ENCODE data around the gene NHERF1. TPM values are rescaled to one million over a fixed set of nuclear protein-coding genes. Genes with fewer than 3 reads are reported as not detected.

Gene NHERF1
- total RNA-seq, 2 experiments from 2014 or later, result 254 to 281 TPM

DNA sequence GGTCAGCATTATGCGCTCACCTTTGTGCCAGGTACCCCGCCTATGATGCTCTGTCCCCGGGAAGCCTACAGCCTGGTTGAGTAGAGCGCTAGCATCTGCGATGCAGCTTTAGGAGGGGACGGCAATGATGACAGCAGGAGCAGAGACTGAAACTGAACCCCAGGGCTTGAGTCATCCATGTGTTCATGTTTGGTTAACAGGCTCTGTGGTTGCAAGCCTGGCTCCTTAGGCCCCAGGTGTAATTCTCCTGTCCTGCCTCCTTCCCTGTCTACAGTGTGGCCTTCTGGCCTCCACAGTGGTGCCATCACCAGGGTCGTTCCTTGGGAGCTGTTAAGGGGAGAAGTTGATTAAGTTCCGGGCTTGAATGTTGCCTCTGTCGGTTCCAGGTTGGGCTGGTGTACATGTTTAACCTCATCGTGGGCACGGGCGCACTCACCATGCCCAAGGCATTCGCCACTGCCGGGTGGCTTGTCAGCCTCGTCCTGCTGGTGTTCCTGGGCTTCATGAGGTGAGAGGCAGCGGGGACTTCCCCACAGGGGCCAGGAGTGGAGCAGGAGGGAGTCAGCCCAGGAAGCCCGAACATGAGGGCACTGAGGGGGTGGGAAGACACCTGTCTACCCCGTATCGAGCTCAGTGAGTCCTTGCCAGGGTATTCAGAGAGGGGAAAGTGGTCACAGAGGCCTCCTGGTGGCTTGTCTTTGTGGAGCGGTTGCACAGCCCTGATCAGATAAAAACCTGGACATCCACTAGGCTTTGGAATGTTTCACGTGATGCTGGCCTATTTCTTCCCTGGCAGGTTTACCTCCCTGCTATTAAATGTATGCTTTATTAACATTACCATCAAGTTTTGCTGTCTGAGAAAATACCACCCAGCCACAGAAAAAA, 36.9 kb downstream of the NHERF1 start:
- CTCF ChIA-PET, result interaction anchor here (0.7 to 4.3 kb wide), 4 partner anchors 14 to 85 kb away, joined by 4 to 11 read pairs (median 6); no protein-coding TSS in a partner anchor
- DNase-seq, result no peak
- Mint-ChIP-seq H3K36me3 (ENCODE audit: low read depth) (peaks cover 41% of the 10 kb centered on the region), H3K4me1 (peaks cover 60% of the 10 kb centered on the region), H3K4me3 (no peak overlapping the region), H3K27me3 (no peaks in the 10 kb centered on the region), H3K9me3 (no peaks in the 10 kb centered on the region), H3K27ac (peak overlapping the region; percentile 79)
- POLR2A ChIA-PET, result no interaction called here

DNA sequence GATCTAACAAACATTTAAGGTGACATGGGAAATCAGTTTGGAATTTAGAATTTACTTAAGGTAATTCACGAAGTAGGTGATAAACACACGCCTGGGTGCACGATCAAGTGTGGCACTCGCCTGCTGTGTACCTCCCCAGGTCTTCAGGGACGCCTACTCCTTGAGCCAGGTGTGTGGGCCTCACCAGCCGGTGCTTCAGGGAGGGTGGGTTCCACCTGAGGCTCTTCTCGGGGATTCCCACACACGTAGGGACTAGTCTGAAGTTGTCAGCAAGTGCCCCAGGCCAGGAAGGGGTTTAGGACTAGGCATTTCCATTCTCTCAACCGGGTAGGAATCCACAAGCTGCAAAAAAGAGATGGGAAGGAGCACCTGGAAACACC, 37.5 kb downstream of the NHERF1 start:
- peaks cover 60% of the 10 kb centered on the region for H3K4me1 Mint-ChIP-seq
- peaks cover 40% of the 10 kb centered on the region for H3K36me3 Mint-ChIP-seq (ENCODE audit: low read depth)
- H3K4me3 Mint-ChIP-seq, result no peak overlapping the region
- POLR2A ChIA-PET, result no interaction called here
- no peak for DNase-seq
- CTCF ChIA-PET, result interaction anchor here (4.3 kb wide), 1 partner anchor 40 kb away, joined by 11 read pairs; no protein-coding TSS in a partner anchor
- no peaks in the 10 kb centered on the region for H3K27me3 Mint-ChIP-seq
- no peaks in the 10 kb centered on the region for H3K9me3 Mint-ChIP-seq
- H3K27ac Mint-ChIP-seq, result no peak overlapping the region

- Mint-ChIP-seq H3K36me3 (ENCODE audit: low read depth) (peaks cover 41% of the 10 kb centered on the region), H3K27ac (peak overlapping the region; percentile 26), H3K4me1 (peaks cover 59% of the 10 kb centered on the region), H3K27me3 (no peaks in the 10 kb centered on the region), H3K9me3 (no peaks in the 10 kb centered on the region), H3K4me3 (no peak overlapping the region)
- ChIA-PET POLR2A (no interaction called here), CTCF (interaction anchor here (4.3 kb wide), 1 partner anchor 40 kb away, joined by 11 read pairs; no protein-coding TSS in a partner anchor)
- DNase-seq, result no peak
These were observed 38.1 kb downstream of the NHERF1 start for GRCh38 chr17:74786431-74787055.

GRCh38 chr17:74790161-74791058, 42.0 kb downstream of the NHERF1 start:
- POLR2A ChIA-PET, result interaction anchor here (0.7 kb wide), 1 partner anchor 75 kb away, joined by 3 read pairs; no protein-coding TSS in a partner anchor

DNA sequence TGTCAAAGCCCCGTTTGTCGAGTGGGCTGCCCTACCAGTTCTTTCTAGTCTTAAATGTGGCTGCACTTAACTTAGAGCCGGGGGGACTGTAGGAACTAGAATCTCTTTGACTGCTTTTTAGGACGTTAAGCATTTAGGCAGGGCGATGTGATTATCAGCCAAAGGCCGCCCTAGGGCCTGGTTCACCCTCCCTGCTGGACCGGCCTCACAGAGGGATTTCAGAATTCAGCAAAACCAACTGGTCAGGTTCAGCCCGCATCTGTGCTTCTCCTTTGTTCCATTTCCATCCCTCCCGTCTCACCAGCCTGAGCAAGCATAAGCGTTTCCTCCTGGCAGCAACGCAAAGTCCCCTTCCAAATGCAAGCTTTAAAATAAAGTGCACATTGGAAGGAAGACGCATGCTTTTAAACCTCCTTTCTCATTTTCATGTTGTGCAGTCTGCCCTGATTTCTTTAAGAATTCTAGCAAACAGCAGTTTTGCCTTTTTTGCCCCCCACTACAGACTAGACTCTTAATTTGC, 44.2 kb downstream of the NHERF1 start:
- no peak for DNase-seq

More at GRCh38 chr17:74790161-74791058, 42.0 kb downstream of the NHERF1 start:
- CTCF ChIA-PET, result interaction anchor here (0.6 to 3.4 kb wide), 37 partner anchors 7 to 391 kb away, joined by 3 to 29 read pairs (median 6); partner anchors contain the start of genes FDXR, GRIN2C and RAB37
- Mint-ChIP-seq H3K9me3 (no peaks in the 10 kb centered on the region), H3K27me3 (no peaks in the 10 kb centered on the region), H3K4me3 (peak overlapping the region; percentile 39), H3K27ac (peak overlapping the region; percentile 85), H3K4me1 (peaks cover 35% of the 10 kb centered on the region), H3K36me3 (ENCODE audit: low read depth) (peaks cover 29% of the 10 kb centered on the region)
- peak; percentile 16 for DNase-seq

DNA sequence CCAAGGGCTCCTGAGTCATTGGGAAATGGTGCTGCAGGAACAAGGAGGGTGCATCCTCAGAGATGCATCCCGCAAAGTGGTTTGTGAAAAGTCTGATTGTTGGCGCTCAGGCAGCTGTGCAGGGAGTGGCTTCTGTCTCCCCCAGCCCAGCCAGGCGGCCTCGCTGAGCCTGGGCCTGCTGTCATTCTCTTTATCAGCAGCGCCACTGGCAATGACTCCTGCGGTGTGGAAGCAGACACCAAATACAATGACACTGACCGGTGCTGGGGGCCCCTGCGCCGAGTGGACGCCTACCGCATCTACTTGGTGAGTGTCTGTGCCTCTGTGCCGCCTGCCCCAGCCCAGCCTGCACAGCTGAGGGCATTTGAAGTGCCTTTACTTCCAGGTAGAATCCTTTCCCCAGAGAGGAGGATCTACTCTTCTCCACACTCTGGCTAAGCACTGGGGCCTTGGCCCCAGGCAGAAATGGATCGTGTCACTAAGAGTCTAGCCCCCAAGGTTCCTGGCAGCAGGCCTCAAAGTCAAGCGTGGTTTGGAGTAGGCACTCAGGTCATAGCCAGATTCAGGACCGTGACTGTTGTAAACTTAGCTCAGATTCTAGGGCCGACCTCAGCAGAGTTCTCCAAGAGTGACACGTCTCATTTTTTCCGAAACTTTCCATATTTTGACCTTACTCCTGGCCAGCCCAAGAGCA, 47.0 kb downstream of the NHERF1 start:
- H3K27ac Mint-ChIP-seq, result no peak overlapping the region
- H3K9me3 Mint-ChIP-seq, result no peaks in the 10 kb centered on the region

More for the DNA sequence above, 44.2 kb downstream of the NHERF1 start:
- Mint-ChIP-seq H3K27me3 (no peaks in the 10 kb centered on the region), H3K36me3 (ENCODE audit: low read depth) (peaks cover 29% of the 10 kb centered on the region), H3K27ac (no peak overlapping the region), H3K4me3 (no peak overlapping the region), H3K4me1 (peaks cover 25% of the 10 kb centered on the region), H3K9me3 (no peaks in the 10 kb centered on the region)
- CTCF ChIA-PET, result interaction anchor here (1.7 to 3.4 kb wide), 5 partner anchors 14 to 166 kb away, joined by 6 to 17 read pairs (median 14); no protein-coding TSS in a partner anchor
- POLR2A ChIA-PET, result no interaction called here

DNA sequence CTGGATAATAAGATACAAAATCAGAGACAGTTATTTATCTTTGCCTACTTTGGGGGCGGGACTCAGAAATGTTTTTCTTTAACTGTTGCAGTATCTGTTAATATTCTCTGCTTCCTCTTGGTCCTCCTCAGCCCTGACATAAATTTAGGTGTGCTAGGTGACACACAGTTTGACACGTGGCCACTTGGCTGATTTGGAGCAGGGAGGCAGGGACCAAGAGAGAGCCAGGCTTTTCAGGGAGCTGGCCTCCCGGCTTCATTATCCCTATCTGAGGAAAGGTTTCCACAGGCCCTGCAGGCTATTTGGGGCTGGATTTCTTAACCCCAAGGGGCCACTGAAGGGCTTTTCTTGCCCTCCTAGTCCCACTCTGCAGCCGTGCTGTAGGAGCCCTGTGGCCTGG, 47.8 kb downstream of the NHERF1 start:
- CTCF ChIA-PET, result interaction anchor here (0.6 to 1.5 kb wide), 3 partner anchors 23 to 69 kb away, joined by 3 to 5 read pairs (median 3); no protein-coding TSS in a partner anchor
- H3K27ac Mint-ChIP-seq, result no peak overlapping the region

More for the DNA sequence above, 47.0 kb downstream of the NHERF1 start:
- Mint-ChIP-seq H3K36me3 (ENCODE audit: low read depth) (peaks cover 26% of the 10 kb centered on the region), H3K4me1 (peaks cover 18% of the 10 kb centered on the region), H3K4me3 (no peak overlapping the region), H3K27me3 (no peaks in the 10 kb centered on the region)
- ChIA-PET POLR2A (no interaction called here), CTCF (interaction anchor here (0.6 to 1.5 kb wide), 3 partner anchors 24 to 69 kb away, joined by 3 to 5 read pairs (median 3); no protein-coding TSS in a partner anchor)
- DNase-seq, result no peak

GRCh38 chr17:74796866-74797265, 48.4 kb downstream of the NHERF1 start:
- Mint-ChIP-seq H3K9me3 (no peaks in the 10 kb centered on the region), H3K4me1 (peaks cover 6% of the 10 kb centered on the region), H3K27me3 (no peaks in the 10 kb centered on the region), H3K36me3 (ENCODE audit: low read depth) (peaks cover 23% of the 10 kb centered on the region), H3K4me3 (no peak overlapping the region), H3K27ac (peak overlapping the region; percentile 50)
- DNase-seq, result no peak
- CTCF ChIA-PET, result interaction anchor here (1.5 kb wide), 1 partner anchor 68 kb away, joined by 5 read pairs; no protein-coding TSS in a partner anchor
- POLR2A ChIA-PET, result no interaction called here

More for the DNA sequence above, 47.8 kb downstream of the NHERF1 start:
- Mint-ChIP-seq H3K27me3 (no peaks in the 10 kb centered on the region), H3K36me3 (ENCODE audit: low read depth) (peaks cover 25% of the 10 kb centered on the region), H3K4me3 (no peak overlapping the region), H3K9me3 (no peaks in the 10 kb centered on the region), H3K4me1 (peaks cover 11% of the 10 kb centered on the region)
- DNase-seq, result no peak
- POLR2A ChIA-PET, result no interaction called here

DNA sequence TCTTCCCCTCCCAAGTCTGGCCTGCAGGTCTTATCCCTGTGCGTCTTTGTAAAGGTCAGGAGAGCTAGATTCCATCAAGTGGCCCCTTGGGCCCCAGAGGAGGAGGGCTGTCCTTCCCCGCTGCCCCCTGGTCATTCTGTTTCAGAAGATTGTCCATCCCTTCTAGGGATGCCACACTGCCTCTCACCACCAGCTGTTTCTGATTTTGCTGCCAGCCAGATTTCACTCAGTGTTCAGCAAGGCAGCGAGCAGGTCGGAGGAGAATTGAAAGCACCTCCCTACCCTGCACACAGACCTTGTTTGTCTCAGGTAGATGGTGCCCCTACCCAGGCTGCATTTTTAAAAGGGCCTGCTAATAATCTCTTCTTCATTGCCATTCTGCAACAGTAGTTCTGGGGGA, 49.4 kb downstream of the NHERF1 start:
- Mint-ChIP-seq H3K36me3 (ENCODE audit: low read depth) (peaks cover 22% of the 10 kb centered on the region), H3K27me3 (no peaks in the 10 kb centered on the region), H3K4me3 (no peak overlapping the region), H3K4me1 (peaks cover 6% of the 10 kb centered on the region), H3K27ac (no peak overlapping the region), H3K9me3 (no peaks in the 10 kb centered on the region)
- DNase-seq, result no peak
- ChIA-PET POLR2A (no interaction called here), CTCF (interaction anchor here (0.8 kb wide), 1 partner anchor 72 kb away, joined by 3 read pairs; no protein-coding TSS in a partner anchor)

DNA sequence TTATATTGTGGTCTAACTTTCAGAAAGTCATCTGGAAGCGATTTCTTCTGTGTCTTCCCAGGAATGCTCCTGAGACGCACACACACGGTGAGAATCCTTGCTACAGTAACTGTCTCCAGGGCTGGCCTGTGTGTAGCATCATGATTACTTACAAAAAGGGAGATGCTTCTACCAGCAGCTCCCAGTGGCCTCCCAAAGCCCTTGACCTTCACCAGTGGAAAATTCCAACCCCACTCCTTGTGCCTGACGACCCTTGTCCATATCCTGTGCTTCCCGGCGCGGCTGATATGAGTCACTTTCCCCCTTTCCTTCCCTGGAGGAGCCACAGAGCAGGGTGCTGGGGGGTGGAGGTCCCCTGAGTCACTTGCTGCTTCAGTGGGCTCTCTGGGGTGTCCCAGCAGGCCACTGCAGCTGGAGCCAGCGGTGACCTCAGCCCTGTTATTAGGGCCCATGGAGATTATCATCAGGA, 49.8 kb downstream of the NHERF1 start:
- peaks cover 21% of the 10 kb centered on the region for H3K36me3 Mint-ChIP-seq (ENCODE audit: low read depth)
- H3K4me3 Mint-ChIP-seq, result no peak overlapping the region
- POLR2A ChIA-PET, result no interaction called here
- no peaks in the 10 kb centered on the region for H3K9me3 Mint-ChIP-seq
- no peak overlapping the region for H3K27ac Mint-ChIP-seq
- DNase-seq, result no peak
- H3K4me1 Mint-ChIP-seq, result peaks cover 6% of the 10 kb centered on the region
- CTCF ChIA-PET, result no interaction called here
- no peaks in the 10 kb centered on the region for H3K27me3 Mint-ChIP-seq

- DNase-seq, result no peak
- ChIA-PET POLR2A (no interaction called here), CTCF (interaction anchor here (0.5 to 1.0 kb wide), 2 partner anchors 142 to 383 kb away, joined by 3 to 4 read pairs; no protein-coding TSS in a partner anchor)
- H3K4me1 Mint-ChIP-seq, result peaks cover 6% of the 10 kb centered on the region
- H3K36me3 Mint-ChIP-seq (ENCODE audit: low read depth), result peaks cover 21% of the 10 kb centered on the region
- H3K4me3 Mint-ChIP-seq, result no peak overlapping the region
- H3K27me3 Mint-ChIP-seq, result no peaks in the 10 kb centered on the region
- no peaks in the 10 kb centered on the region for H3K9me3 Mint-ChIP-seq
- no peak overlapping the region for H3K27ac Mint-ChIP-seq
These were observed 50.7 kb downstream of the NHERF1 start for GRCh38 chr17:74799097-74799496.
